IMR-90 (cell line): Measurements from ENCODE around the gene SDHA.
"Not testable (repeated sequence)": the region's sequence is repeated elsewhere in the genome, so short reads cannot be mapped to it uniquely, and the experiment has no call there.

Source experiments
- CEBPB ChIP-seq: IDR thresholded peaks from 2 replicates; pipeline ENCODE4 v1.6.1; 2012; ENCODE audit warnings: low read depth, low read length, improper control_type of control experiment
- MAFK ChIP-seq: IDR thresholded peaks from 2 replicates; pipeline ENCODE4 v1.6.1; 2012; ENCODE audit warnings: low read depth, low read length, improper control_type of control experiment
- NFE2L2 ChIP-seq: fragments of 150-350 bp; IDR thresholded peaks from 2 replicates; pipeline ENCODE4 v1.6.1; 2016; ENCODE audit warnings: low read depth, mild to moderate bottlenecking, low read length
- TF ChIP-seq, protein P1 (sequence below): conservative IDR thresholded peaks from 2 replicates; pipeline ENCODE4 v1.5.1; 2012; ENCODE audit warnings: mild to moderate bottlenecking, low read depth, low read length, improper control_type of control experiment

DNA sequence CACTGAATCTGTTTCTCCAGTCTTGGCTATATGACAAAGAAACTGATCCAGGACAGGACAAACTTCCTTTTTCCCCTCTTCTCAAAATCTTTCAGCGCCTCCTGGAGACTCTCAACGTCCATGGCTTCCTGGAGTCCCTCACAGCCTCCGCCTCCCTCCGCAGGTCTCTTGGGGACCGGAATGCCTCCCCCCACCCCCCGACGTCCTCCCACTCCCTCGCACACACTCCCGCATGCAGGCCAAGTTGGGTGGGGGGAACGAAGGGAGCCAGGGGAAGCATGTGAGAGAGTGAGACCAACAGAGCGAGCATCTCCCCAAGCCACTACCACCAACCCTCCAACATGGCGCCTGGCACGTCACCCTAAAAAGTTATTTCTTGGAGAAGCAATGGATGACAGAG, 72.1 kb downstream of the SDHA start:
- TF ChIP-seq, protein P1, sequence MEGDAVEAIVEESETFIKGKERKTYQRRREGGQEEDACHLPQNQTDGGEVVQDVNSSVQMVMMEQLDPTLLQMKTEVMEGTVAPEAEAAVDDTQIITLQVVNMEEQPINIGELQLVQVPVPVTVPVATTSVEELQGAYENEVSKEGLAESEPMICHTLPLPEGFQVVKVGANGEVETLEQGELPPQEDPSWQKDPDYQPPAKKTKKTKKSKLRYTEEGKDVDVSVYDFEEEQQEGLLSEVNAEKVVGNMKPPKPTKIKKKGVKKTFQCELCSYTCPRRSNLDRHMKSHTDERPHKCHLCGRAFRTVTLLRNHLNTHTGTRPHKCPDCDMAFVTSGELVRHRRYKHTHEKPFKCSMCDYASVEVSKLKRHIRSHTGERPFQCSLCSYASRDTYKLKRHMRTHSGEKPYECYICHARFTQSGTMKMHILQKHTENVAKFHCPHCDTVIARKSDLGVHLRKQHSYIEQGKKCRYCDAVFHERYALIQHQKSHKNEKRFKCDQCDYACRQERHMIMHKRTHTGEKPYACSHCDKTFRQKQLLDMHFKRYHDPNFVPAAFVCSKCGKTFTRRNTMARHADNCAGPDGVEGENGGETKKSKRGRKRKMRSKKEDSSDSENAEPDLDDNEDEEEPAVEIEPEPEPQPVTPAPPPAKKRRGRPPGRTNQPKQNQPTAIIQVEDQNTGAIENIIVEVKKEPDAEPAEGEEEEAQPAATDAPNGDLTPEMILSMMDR = not testable (repeated sequence)
- not testable (repeated sequence) for TF ChIP-seq CEBPB, MAFK, NFE2L2
